HG02798 (cell line): Measurements from ENCODE around the gene PHKG2.
A peak's percentile ranks its signal among the peaks of the same experiment; 100 is the strongest.

Experiments used
- ATAC-seq: cut with Tn5 transposase; IDR thresholded peaks from one replicate; pipeline ENCODE4 v1.9.1; 2021; ENCODE audit warnings: mild to moderate bottlenecking; ENCODE audit not compliant: unreplicated experiment, poor library complexity

PHKG2 gene

DNA sequence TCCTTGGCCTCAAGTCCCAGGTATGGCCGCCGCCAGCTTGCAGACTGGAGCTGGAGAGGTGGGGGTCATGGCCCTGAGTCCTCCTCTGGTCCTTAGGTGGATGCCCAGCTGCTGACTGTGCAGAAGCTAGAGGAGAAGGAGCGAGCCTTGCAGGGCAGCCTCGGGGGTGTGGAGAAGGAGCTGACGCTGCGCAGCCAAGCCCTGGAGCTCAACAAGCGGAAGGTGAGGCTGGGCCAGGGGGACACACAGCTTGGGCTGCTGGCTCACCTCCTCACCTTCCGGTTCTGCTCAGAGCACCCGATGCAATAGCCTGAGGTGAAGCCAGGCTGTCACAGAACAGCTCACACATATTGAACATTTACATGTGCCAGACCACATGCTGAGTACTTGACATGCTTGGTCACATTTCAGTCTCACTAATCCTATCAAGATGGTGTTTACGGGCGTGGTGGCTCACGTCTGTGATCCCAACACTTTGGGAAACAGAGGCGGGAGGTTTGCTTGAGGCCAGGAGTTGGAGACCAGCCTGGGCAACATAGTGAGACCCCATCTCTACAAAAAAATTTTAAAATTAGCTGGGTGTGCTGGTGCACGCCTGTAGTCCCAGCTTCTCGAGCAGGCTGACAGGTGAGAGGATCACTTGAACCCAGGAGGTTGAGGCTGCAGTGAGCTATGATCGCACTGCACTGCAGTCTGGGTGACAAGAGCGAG lies 21.3 kb downstream of the PHKG2 start:
- no peak for ATAC-seq

DNA sequence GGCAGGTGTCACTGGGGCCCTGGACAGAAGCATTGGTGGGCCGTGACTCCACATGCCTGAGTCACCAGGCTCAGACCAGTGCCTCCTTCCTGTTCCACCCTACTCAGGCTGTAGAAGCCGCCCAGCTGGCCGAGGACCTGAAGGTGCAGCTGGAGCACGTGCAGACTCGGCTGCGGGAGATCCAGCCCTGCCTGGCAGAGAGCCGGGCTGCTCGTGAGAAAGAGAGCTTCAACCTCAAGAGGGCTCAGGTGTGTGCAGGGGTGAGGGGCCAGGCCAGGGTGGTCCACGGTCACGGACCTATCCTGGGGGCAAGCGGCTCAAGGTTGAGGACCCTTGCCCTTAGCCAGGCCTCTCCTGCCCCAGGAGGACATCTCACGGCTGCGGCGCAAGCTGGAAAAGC lies 23.5 kb downstream of the PHKG2 start:
- ATAC-seq, result no peak

DNA sequence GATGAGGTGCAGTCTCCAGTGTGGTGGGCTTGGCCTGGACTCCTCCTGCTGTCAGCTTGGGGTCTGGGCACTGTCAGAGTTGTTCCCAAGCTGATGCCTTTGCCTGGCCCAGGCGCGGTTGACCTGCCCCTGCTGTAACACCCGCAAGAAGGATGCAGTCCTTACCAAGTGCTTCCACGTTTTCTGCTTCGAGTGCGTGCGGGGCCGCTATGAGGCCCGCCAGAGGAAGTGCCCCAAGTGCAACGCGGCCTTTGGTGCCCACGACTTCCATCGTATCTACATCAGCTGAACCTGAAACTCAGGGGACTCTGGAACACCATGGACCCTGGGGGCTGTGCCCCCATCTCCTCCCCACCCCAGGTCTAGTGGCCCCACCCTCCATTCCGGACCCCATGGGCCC lies 25.6 kb downstream of the PHKG2 start:
- ATAC-seq, result no peak

DNA sequence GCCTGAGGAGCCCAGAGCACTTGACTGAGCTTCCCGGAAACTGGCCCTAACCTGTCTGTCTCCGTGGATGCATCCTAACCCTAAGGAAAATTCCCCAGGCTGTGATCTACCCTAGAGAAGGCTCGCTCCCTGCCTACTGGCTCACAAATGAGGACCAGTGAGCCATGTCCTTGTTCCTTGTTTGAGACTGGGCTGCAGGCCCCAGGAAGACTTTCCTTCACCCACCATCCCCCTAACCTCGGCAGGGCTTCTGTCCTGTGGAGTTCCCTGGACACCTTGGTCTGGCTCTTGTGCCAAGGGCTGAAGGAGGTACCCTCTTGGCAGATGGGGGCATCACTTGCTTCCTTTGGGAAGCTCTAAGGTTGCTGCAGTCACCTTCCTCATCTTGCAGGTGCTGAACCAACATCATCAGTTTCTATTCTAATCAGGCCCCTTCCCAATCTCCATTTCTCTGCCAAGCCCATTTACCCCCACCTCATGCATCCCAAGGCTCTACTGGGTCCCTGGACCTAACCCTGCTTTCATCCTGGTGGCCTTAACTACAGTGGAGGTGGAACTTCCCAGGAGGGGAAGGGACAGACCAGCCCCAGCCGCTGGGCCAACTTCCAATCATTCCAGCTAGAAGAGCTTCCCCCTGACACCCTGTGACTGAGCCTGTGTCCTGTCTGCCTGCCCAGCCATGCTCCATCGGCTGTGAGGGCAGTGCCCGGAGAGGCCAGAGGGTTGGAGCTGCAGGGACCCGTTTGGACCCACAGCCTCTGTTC lies 26.3 kb downstream of the PHKG2 start:
- no peak for ATAC-seq

DNA sequence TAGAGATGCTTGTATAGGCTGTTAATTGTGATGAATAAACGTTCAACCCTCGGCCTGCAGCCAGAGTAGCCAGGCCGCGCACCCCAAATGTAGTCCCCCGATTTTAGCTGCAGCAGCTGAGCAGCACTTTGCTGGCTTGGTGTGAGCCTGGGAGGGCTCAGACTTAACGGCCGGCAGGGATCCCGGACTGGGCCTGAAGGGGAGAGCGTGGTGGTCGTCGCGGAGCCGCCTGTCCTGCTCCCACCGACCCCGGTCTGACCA lies 26.8 kb downstream of the PHKG2 start:
- peak; percentile 4 for ATAC-seq

DNA sequence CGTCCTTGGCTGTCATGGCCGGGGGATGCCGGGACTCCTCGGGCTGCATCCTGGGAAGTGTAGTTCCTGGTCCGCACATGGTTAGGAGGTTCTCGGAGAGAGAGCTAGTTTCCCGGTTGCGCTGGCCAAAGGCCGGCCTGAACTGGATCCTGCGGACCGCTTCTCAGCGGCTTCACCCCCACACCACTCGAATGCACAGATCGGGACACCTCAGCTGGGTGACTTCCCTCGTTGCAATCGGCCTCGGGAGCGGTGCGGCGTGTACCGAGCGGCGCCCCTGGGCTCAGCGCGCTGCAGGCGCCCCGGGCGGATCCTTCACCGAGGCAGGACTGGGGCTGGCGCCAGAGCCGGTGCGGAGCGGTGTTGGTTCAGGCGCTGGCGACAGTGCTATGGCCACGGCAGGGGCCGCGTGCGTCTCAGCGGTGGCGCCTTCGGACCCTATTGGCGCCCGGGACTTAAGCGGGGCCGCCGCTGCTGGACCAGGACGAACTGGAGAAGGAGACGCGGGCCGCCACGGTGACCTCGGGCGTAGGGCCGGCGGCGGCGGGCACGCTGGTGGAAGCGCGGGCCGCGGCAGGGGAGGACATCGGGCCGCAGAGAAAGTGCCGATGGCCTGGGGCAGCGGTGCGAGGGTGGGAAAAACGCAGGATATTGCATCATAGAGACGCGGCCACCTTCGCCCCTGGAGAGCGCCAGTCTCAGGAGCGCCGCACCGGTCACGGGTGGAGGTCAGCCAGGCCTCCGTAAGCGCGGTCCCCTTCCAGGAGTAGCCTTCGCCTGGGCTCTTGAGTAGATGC lies 27.4 kb downstream of the PHKG2 start:
- peak; percentile 60 for ATAC-seq

DNA sequence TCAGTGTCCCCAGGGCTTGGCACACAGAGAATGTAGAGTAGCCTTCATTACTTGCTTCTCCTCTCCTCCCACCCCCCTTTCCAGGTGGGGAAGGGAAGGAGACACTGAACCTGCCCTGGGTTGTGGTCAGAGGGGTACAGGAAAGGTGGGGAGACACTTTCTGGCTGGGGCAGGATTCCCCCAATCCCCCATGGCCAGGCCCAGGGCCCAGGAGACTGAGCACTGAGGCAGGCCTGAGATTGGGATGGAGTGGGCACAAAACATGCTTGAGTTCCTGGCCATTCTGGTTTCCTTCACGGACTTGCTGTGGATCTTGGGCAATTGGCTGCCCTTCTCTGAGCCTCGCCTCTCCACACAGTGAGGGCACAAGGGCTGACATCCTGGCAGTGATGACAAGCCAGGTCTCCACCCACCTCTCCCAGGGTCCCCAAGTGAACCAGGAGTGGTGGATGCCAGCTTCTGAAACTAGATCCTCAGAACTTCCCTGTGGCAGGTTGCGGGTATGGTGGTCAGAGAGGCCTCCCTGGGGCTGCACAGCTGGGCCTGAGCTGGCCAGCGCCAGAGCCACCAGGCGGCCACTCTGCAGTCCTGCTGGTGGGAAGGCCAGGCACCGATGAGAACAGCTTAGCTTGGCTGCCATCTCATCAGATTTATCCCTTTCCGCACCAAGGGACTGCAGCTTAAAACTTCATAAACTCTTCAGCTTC lies 29.5 kb downstream of the PHKG2 start:
- no peak for ATAC-seq

DNA sequence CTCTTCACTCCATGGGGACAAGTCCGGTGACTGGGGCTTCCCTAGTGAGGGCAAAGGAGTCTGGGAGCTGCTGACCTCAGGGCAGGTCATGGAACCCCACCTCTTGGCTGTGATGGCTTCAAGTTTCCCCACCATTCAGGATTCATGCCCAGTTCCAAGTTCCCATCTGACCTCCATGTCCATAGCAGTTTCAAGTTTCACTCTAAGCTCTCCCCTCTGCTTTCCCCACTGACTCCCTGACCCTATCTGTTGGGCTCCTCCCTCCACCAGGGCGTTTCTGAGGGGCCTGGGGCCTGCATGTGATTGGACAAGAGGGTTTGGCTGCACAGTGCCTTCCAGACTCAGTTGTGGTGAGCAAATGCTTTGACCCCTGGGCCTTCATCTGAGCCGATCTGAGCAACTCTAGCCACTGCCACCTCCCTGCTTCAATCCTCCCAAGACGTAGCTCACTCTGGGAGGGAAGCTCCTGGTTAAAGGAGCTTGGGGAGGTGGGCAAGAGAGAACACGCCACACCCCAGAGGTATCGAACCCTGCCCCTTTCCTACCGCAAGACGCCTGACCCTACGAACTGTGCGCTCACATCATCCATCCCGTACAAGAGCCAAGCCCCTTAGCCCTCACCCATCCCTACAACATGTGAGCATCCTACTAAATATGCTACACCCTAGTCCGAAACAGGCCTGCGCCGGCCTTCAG lies 30.5 kb downstream of the PHKG2 start:
- ATAC-seq, result no peak

DNA sequence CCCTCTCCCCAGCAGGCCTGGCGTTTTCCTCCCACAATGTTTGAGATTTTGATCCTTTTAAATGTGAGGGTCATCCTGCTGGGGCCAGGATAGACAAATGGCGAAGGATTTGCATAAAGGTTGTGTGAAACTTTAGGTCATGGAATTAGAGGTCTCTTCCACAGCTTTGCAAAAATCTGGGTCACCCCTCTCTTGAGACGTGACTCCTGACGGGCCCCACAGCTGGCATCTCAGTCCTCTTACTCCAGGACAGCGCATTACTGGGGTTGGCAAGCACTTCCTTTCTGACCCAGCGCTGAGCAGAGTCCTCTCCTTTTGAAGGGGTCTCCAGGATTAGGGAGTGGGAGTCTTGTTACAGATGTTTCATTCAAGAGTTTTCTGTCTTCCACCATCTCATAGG lies 31.4 kb downstream of the PHKG2 start:
- ATAC-seq, result no peak

DNA sequence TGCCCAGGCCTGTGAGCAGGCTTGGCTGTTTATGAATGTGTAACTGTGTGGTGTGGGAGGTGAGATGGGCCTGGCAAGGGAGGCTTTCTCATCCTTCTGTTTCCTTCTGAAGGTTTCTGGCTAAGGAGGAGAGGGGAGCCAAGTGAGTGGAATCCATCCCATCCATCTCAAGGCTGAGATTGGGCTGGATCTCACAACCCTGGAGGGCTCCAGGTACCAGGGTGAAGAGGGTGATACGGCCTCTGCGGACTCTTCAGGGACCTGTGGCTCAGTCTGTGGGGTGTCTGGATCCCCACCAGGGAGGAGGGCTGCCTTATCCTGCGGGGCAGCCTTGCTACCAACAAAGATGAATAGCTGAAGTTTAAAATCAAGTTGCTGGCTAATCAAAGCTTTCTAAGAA lies 31.8 kb downstream of the PHKG2 start:
- no peak for ATAC-seq

DNA sequence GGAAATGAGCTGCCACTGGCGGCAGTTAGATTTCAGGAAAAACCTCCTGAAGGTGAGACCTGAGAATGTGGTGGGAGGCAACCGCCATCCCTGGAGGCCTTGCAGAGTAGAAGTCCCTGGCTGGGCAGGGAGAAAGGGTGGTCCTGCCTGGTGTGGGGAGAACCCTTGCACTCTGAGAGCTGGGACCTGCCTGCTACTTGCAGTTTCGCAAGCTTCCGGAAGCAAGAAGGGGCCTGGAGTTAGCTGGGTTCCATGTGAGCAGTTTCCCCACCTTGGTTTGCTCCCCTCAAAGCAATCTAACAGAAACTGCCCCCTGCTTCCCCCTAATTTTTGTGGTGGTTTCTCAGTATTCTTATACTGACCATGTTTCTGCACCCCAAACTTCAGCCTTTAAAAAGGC lies 32.3 kb downstream of the PHKG2 start:
- no peak for ATAC-seq

DNA sequence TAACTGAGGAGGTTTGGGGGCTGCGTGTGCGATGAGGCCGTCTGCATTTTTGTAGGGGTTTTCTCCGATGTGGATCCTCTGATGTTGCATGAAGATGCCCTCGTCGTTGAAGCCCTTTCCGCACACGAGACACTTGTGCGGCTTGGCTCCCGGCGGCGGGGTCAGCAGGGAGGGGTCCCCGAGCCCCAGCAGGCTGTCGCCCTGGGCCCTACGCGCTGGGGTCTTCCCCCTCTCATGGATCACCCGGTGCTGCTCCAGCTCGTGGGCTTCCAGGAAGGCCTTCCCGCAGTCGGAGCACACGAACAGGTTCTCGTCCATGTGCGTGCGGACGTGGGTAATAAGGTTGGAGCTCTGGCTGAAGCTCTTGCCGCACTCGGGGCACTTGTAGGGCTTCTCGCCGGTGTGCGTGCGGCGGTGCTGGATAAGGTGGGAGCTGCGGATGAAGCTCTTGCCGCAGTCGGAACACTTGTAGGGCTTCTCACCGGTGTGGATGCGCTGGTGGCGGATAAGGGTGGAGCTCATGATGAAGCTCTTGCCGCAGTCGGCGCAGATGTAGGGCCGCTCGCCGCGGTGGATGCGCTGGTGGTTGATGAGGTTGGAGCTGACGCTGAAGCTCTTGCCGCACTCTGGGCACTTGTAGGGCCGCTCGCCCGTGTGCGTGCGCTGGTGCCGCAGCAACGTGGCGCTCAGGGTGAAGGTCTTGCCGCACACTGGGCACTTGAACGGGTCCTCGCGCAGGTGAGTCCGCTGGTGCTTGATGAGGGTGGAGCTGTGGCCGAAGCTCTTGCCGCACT lies 34.5 kb downstream of the PHKG2 start:
- no peak for ATAC-seq

DNA sequence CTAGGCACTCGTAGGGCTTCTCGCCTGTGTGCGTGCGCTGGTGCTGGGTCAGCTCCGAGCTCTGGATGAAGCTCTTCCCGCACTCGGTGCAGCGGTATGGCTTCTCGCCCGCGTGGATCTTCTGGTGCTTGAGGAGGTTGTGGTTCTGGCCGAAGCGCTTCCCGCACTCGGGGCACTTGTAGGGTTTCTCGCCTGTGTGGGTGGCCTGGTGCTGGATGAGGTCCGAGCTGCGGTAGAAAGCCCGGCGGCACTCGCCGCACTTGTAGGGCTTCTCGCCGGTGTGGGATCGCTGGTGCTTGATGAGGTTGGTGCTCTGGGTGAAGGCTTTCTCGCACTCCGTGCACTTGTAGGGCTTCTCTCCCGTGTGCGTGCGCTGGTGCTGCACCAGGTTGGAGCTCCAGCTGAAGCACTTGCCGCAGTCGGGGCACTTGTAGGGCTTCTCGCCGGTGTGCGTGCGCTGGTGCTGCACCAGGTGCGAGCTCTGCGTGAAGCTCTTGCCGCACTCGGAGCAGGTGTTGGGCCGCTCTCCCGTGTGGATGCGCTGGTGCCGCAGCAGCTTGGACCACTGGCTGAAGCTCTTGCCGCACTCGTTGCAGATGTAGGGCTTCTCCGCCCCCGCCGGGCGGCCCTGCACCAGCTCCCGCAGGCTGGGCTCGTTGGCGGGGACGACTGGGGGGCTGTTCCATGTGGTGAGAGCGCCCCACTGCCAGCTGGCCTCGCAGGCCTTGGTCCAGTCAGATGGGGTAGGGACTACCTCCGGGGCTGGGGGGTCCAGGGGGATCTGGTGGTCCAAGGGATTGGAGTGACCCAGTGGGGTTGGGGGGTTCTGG lies 35.3 kb downstream of the PHKG2 start:
- no peak for ATAC-seq

DNA sequence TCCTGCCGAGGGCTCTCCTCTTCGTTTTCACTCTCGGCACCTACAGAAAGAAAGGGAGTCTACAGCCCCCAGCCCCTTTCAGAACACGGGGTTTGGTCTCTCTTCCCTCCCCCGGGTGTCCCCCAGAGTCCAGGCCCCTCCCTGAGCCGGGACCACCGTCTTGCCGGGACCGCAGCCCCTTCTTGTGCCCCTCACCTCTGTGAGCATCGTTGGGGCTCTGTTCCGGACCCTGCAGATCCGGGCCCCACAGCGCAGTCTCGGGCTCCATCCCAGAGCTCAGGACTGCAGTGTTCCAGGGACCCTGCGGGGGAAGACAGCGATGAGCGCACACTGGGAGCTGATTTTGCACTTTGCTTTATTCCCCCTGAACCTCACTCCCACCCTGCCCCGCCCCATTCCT lies 36.0 kb downstream of the PHKG2 start:
- ATAC-seq, result no peak

DNA sequence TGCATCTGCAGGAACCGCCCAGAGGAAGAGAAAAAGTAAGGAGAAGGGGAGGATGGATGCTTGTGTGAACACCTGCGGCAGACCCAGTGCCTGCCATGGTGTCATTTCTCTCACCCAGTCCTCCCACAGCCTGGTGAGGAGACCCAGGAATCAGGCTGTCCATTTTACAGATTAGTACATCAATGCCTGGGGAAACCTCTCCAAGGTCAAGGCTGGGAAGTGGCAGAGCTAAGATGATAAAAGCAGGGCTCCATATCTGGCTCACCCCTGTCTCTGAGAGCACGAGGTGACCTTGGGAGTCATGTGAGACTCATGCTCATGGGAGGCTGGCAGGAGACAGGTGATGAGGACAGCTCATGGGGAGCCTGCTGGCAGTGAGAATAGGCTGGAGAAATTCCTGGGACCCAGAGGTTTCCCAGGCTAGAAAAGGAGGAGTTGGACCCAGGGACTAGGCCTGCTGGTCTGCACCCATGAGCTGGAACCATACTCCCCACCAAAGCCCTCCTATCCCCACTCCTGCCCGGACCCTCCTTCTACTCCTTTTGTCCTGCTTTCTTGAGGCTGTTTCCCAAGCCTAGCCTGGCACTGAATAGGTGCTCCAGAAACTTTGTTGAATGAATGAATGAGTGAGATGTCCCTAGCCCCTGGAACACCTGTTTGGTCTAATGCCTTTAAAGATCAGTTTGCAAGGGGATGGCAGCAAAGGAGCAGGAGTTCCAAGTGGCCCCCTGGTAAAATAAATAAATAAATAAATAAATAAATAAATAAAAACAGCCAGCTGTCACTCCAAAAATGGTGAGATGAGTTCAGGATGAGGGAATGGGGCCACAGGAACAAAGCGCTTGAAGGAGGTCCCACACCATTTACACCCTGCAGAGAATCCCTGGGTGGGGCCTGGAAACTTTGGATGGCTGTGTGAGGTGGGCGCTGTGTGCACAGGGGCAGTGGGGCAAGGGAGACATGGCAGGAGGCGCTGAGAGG lies 37.2 kb downstream of the PHKG2 start:
- no peak for ATAC-seq

DNA sequence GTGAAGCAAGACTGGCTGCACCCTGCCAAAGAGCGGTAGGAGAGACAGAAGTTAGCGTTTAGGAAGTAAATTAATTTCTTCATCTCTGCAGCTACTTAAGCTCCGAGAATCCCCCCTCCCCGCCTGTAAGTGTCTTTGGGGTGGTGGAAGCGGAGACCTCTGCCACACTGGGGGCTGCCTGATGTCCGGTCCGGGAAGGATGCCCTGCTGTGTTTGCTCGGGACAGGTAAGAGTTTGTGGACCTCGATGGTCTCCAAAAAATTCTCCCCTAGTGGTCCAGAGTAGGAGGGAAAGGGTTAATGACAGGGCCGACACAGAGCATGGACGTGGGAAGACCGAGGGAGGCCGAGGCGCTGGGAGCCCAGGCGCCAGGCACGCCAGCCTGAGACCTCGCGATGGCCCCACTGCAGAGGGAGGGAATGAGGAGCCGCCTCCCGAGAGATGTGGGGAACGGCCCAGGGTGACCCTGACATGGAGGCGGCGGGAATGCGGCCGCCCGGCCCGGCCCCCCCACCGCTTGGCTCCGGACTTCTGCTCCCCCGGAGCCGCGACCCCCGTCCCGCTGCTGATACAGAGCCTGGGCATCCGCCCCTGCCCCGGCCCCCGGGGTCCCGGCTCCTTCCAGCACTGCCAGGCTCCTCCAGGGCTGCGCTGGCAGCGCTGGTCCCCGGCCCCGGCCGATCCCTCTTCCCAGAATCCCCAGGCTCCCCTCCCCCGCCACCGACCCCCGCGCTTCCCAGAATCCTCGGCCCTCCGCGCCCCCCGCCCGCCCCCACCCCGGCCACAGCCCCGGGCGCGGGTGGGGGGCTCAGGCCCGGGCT lies 38.1 kb downstream of the PHKG2 start:
- no peak for ATAC-seq
